Measurements from ENCODE around the gene YY1.

- TF ChIP-seq CTCF (IDR thresholded peaks at IDR 0.05) (no peak), EZH2 (IDR thresholded peaks at IDR 0.05) (no peak), EZH2phosphoT487 (IDR thresholded peaks at IDR 0.05) (no peak)
These were observed 381 bp downstream of the YY1 start for GRCh38 chr14:100239211-100239839.

All from neural progenitor cell (in vitro differentiated cells).